Endothelial cell of umbilical vein (primary cell): Measurements from ENCODE around the gene RYR1. TPM values are rescaled to one million over a fixed set of nuclear protein-coding genes. Genes with fewer than 3 reads are reported as not detected.

ENCODE experiments used
- BruUV-seq: library from RNA; stranded (reverse); fragments of 400-500 nt; replicated peaks from 2 replicates; lab custom pipeline; 2021; lab: Mats Ljungman, UMichigan
- CTCF ChIA-PET: fragments of 300-600, 350-600 bp; sonication (Branson Sonifier 250); formaldehyde crosslinking; loops from one replicate; lab custom pipeline; 2021; ENCODE audit warnings: antibody characterized with exemption, inconsistent platforms; lab: Charles Lee
- POLR2A ChIA-PET: fragments of 300-600, 350-600 bp; sonication (Branson Sonifier 250); formaldehyde crosslinking; loops from one replicate; lab custom pipeline; 2021; ENCODE audit warnings: antibody characterized with exemption, inconsistent platforms; lab: Charles Lee
- DNase-seq: peaks from one replicate; pipeline ENCODE4 v3.0.0-alpha.2; 2011; ENCODE audit warnings: low read depth, low spot score
- FAIRE-seq: peaks from 2 replicates; lab custom pipeline; 2011; peaks lifted over from hg19 to GRCh38; lab: Jason Lieb, UNC
- H2AFZ ChIP-seq: 2 replicates; pipeline ENCODE4 v1.6.0; 2012; ENCODE audit warnings: low read depth, low read length, control low read depth, inconsistent platforms
- H3K27ac ChIP-seq: 2 replicates; pipeline ENCODE4 v1.5.1; 2011; ENCODE audit warnings: low read depth, mild to moderate bottlenecking, control low read depth, low read length, moderate library complexity; ENCODE audit not compliant: insufficient read depth
- H3K27me3 ChIP-seq, 2 experiments: 2 replicates each; pipeline versions ENCODE4 v1.6.0 to v1.6.1; 2011; ENCODE audit warnings: low read length in 2 of 2, mixed read lengths in 1 of 2; ENCODE audit not compliant: control insufficient read depth in 2 of 2, insufficient read depth in 2 of 2
- H3K36me3 ChIP-seq, 2 experiments: 2 replicates in 1 of 2; 3 replicates in 1 of 2; pipeline ENCODE4 v1.5.1; 2011; ENCODE audit warnings: low read length in 2 of 2, mild to moderate bottlenecking in 1 of 2, moderate library complexity in 1 of 2; ENCODE audit not compliant: control insufficient read depth in 2 of 2, insufficient read depth in 2 of 2; ENCODE audit errors: extremely low read depth in 1 of 2
- H3K4me1 ChIP-seq: 3 replicates; pipeline ENCODE4 v1.5.1; 2011; ENCODE audit warnings: mild to moderate bottlenecking, low read length; ENCODE audit not compliant: control insufficient read depth, insufficient read depth; ENCODE audit errors: extremely low read depth
- H3K4me2 ChIP-seq: 2 replicates; pipeline ENCODE4 v1.6.1; 2011; ENCODE audit warnings: low read length, control low read depth, mixed read lengths; ENCODE audit not compliant: insufficient read depth
- H3K4me3 ChIP-seq, 3 experiments: fragments of 200-600 bp in 1 of 3; sonication (generic), shearing (Covaris generic) in 1 of 3; replicated peaks in 1 of 3; 2 replicates each; pipeline ENCODE4 v1.5.1; 2011 to 2016; ENCODE audit warnings: control low read depth in 3 of 3, low read length in 3 of 3, mild to moderate bottlenecking in 2 of 3, inconsistent platforms in 1 of 3, low read depth in 1 of 3, moderate library complexity in 1 of 3; ENCODE audit not compliant: insufficient read depth in 1 of 3
- H3K79me2 ChIP-seq: 2 replicates; pipeline ENCODE4 v1.6.0; 2012; ENCODE audit warnings: low read length, inconsistent platforms; ENCODE audit not compliant: control insufficient read depth, insufficient read depth
- H3K9ac ChIP-seq: replicated peaks from 2 replicates; pipeline ENCODE3; 2011; ENCODE audit warnings: low read length, control low read depth; ENCODE audit not compliant: insufficient read depth; ENCODE audit errors: extremely low read depth
- H3K9me1 ChIP-seq: replicated peaks from 3 replicates; pipeline ENCODE4 v1.6.0; 2011; ENCODE audit warnings: mild to moderate bottlenecking, low read length; ENCODE audit not compliant: control insufficient read depth, insufficient read depth; ENCODE audit errors: extremely low read depth
- H3K9me3 ChIP-seq: replicated peaks from 2 replicates; pipeline ENCODE4 v1.5.1; 2012; ENCODE audit warnings: low read length, inconsistent platforms; ENCODE audit not compliant: control insufficient read depth, insufficient read depth
- H4K20me1 ChIP-seq: replicated peaks from 2 replicates; pipeline ENCODE3; 2011; ENCODE audit warnings: mild to moderate bottlenecking, low read length; ENCODE audit not compliant: control insufficient read depth, insufficient read depth; ENCODE audit errors: extremely low read depth
- EZH2 ChIP-seq: IDR thresholded peaks from 2 replicates; pipeline ENCODE4 v1.6.1; 2012; ENCODE audit warnings: borderline replicate concordance, low read depth, mild to moderate bottlenecking, moderate library complexity, low read length, inconsistent platforms; ENCODE audit not compliant: severe bottlenecking
- JUN ChIP-seq: IDR thresholded peaks from 2 replicates; pipeline ENCODE4 v1.6.1; 2011; ENCODE audit warnings: borderline replicate concordance, low read depth; ENCODE audit not compliant: insufficient read length, insufficient read depth
- POLR2A ChIP-seq: IDR thresholded peaks from 2 replicates; pipeline ENCODE4 v1.6.1; 2012; ENCODE audit warnings: low read depth, mild to moderate bottlenecking, control low read depth, low read length
- dilution Hi-C: fragments of 300-500 bp; cut with MboI; formaldehyde crosslinking; loops from one replicate; pipeline ENCODE4 v1.15.0; 2019; ENCODE audit warnings: low sequenced_read_pairs; ENCODE audit not compliant: extremely low pct_ligation_motif_present
- intact Hi-C: fragments of 100-400 bp; cut with micrococcal nuclease; formaldehyde crosslinking; loops from one replicate; pipeline ENCODE4 v1.10.0; 2022
- polyA plus RNA-seq, 4 experiments: library from polyadenylated mRNA; depleted of rRNA in 3 of 4; stranded (reverse) in 3 of 4; unstranded in 1 of 4; fragments of >200 nt; gene quantifications; 2 replicates each; pipeline versions ENCODE4 v1.2.1 to v1.2.3, GENCODE V29; 2011 to 2012; ENCODE audit warnings: missing spikeins in 1 of 4
- total RNA-seq: library from RNA; stranded (reverse); gene quantifications from 2 replicates; pipeline ENCODE4 v1.2.3, GENCODE V29; 2021
- TF ChIP-seq, protein P1 (sequence below), 2 donors: IDR thresholded peaks; 1 replicate in 1 of 2; 2 replicates in 1 of 2; pipeline ENCODE4 v1.5.1; 2011; ENCODE audit warnings: low read length in 2 of 2, mild to moderate bottlenecking in 2 of 2, moderate library complexity in 2 of 2, control low read depth in 1 of 2, inconsistent platforms in 1 of 2, low read depth in 1 of 2; ENCODE audit not compliant: insufficient read depth in 1 of 2; ENCODE audit errors: extremely low read depth in 1 of 2
- TF ChIP-seq, protein P2 (sequence below): IDR thresholded peaks from 2 replicates; pipeline ENCODE4 v1.6.1; 2011; ENCODE audit not compliant: insufficient read depth, insufficient read length

The RYR1 gene
- total and polyA plus RNA-seq, 2 donors (not counting 3 experiments of a cell fraction or from before 2014, with no cell fraction given) = under 0.01 to 0.02 TPM

DNA sequence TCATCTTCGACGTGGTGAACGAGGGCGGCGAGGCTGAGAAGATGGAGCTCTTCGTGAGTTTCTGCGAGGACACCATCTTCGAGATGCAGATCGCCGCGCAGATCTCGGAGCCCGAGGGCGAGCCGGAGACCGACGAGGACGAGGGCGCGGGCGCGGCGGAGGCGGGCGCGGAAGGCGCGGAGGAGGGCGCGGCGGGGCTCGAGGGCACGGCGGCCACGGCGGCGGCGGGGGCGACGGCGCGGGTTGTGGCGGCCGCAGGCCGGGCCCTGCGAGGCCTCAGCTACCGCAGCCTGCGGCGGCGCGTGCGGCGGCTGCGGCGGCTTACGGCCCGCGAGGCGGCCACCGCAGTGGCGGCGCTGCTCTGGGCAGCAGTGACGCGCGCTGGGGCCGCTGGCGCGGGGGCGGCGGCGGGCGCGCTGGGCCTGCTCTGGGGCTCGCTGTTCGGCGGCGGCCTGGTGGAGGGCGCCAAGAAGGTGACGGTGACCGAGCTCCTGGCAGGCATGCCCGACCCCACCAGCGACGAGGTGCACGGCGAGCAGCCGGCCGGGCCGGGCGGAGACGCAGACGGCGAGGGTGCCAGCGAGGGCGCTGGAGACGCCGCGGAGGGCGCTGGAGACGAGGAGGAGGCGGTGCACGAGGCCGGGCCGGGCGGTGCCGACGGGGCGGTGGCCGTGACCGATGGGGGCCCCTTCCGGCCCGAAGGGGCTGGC lies 131.6 kb downstream of the RYR1 start:
- Histone ChIP-seq H3K36me3 (no peaks in the 10 kb centered on the region), H3K9ac (no peak overlapping the region), H3K4me1 (no peaks in the 10 kb centered on the region), H2AFZ (peak overlapping the region; percentile 66), H3K9me1 (no peaks in the 10 kb centered on the region), H3K27ac (no peak overlapping the region), H3K79me2 (no peaks in the 10 kb centered on the region), H3K27me3 (peaks cover 2 to 6% of the 10 kb centered on the region in 2 experiments), H3K9me3 (no peaks in the 10 kb centered on the region), H3K4me2 (no peak overlapping the region), H4K20me1 (no peaks in the 10 kb centered on the region), H3K4me3 (no peak overlapping the region)
- ChIA-PET POLR2A (no interaction called here), CTCF (no interaction called here)
- peak; percentile 21 for TF ChIP-seq EZH2
- TF ChIP-seq, protein P1, sequence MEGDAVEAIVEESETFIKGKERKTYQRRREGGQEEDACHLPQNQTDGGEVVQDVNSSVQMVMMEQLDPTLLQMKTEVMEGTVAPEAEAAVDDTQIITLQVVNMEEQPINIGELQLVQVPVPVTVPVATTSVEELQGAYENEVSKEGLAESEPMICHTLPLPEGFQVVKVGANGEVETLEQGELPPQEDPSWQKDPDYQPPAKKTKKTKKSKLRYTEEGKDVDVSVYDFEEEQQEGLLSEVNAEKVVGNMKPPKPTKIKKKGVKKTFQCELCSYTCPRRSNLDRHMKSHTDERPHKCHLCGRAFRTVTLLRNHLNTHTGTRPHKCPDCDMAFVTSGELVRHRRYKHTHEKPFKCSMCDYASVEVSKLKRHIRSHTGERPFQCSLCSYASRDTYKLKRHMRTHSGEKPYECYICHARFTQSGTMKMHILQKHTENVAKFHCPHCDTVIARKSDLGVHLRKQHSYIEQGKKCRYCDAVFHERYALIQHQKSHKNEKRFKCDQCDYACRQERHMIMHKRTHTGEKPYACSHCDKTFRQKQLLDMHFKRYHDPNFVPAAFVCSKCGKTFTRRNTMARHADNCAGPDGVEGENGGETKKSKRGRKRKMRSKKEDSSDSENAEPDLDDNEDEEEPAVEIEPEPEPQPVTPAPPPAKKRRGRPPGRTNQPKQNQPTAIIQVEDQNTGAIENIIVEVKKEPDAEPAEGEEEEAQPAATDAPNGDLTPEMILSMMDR (IDR thresholded peaks at IDR 0.05; ENCODE audit: extremely low read depth in 1 of 2, insufficient read depth in 1 of 2, low read depth in 1 of 2, low read length in 2 of 2) = no peak
- TF ChIP-seq, protein P2, sequence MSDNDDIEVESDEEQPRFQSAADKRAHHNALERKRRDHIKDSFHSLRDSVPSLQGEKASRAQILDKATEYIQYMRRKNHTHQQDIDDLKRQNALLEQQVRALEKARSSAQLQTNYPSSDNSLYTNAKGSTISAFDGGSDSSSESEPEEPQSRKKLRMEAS = no peak
- no peak for TF ChIP-seq JUN
- TF ChIP-seq POLR2A = no peak
- BruUV-seq = no TSS peak
- FAIRE-seq (no peak), DNase-seq (no peak)
- intact Hi-C loops = no loop called here
- dilution Hi-C loops = no loop called here
